ENCODE results near the gene ARIH2. TPM values are rescaled to one million over a fixed set of nuclear protein-coding genes. Genes with fewer than 3 reads are reported as not detected.

The ARIH2 gene
- total RNA-seq, 1 donor from 2014 or later, result 59.4 TPM

DNA sequence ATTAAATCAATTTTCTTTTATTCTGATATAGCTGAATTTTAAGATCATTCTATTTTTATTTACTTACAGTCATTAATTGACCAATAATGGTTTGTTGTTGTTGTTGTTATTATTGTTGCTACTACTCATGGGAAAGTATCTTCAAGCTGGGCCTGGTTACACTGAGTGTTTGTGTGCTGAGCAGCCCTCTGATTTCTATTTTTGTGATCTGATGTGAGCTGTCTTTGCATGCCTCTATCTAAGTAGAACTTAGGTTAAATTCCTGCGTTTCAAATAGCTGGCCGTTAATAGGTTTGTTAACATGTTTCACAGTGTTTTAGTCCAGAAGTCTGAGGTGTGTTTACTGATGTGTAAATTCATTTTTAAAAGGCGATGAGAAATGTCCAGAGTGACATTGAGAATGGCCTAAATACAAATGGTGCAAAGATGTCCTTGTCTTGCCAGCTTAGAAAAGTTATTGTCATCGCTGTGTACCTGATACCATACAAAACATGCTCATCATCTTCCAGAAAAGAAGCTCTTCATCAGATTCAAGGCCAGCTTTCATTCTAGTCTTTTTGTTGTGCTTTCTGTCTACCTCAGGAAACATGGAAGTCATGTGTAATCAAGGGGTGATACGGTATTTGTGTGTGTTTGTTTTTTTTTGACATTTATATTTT is 15.8 kb downstream of the ARIH2 start:
- H3K4me1 ChIP-seq, result peaks cover 23% of the 10 kb centered on the region
- peaks cover 0 to 15% of the 10 kb centered on the region in 2 donors for H3K36me3 ChIP-seq
- TF ChIP-seq POLR2A (IDR thresholded peaks at IDR 0.05), result no peak
- TF ChIP-seq POLR2AphosphoS5 (IDR thresholded peaks at IDR 0.05; ENCODE audit: insufficient read depth in 1 of 2, low read depth in 1 of 2), result no peak
- TF ChIP-seq, protein P1, sequence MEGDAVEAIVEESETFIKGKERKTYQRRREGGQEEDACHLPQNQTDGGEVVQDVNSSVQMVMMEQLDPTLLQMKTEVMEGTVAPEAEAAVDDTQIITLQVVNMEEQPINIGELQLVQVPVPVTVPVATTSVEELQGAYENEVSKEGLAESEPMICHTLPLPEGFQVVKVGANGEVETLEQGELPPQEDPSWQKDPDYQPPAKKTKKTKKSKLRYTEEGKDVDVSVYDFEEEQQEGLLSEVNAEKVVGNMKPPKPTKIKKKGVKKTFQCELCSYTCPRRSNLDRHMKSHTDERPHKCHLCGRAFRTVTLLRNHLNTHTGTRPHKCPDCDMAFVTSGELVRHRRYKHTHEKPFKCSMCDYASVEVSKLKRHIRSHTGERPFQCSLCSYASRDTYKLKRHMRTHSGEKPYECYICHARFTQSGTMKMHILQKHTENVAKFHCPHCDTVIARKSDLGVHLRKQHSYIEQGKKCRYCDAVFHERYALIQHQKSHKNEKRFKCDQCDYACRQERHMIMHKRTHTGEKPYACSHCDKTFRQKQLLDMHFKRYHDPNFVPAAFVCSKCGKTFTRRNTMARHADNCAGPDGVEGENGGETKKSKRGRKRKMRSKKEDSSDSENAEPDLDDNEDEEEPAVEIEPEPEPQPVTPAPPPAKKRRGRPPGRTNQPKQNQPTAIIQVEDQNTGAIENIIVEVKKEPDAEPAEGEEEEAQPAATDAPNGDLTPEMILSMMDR (IDR thresholded peaks at IDR 0.05), result no peak
- H3K27me3 ChIP-seq, result no peaks in the 10 kb centered on the region
- H3K9me3 ChIP-seq, result no peaks in the 10 kb centered on the region
- DNase-seq (ENCODE audit: extremely low spot score in 2 of 2), result no peak
- no peak overlapping the region for H3K27ac ChIP-seq
- intact Hi-C loops (cut with DNase I), result no loop called here
- no peak overlapping the region for H3K4me3 ChIP-seq

DNA sequence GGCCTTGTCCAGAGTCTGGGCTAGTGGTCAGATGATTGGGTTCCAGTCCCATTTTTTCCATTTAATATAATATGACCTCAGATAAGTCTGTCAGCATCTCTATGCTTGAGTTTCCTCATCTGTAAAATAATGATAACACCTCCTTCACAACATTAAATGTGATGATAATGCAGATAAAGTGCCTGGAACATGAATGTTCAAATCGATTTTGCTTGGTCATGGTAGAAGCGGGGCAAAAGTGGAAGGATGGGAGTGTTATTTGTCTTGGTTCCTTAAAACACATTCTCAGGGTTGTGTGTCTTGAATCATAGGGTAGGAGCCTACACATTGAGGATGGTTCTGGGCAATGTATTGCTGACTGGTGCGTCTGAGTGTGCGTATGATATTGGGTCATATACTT is 16.9 kb downstream of the ARIH2 start:
- intact Hi-C loops (cut with DNase I), result no loop called here
- H3K27ac ChIP-seq, result no peak overlapping the region
- TF ChIP-seq, protein P1 (IDR thresholded peaks at IDR 0.05), result no peak
- H3K27me3 ChIP-seq, result no peaks in the 10 kb centered on the region
- H3K4me3 ChIP-seq, result no peak overlapping the region
- H3K9me3 ChIP-seq, result no peaks in the 10 kb centered on the region
- H3K36me3 ChIP-seq, result peaks cover 0 to 8% of the 10 kb centered on the region in 2 donors
- H3K4me1 ChIP-seq, result peaks cover 13% of the 10 kb centered on the region
- DNase-seq (ENCODE audit: extremely low spot score in 2 of 2), result no peak

DNA sequence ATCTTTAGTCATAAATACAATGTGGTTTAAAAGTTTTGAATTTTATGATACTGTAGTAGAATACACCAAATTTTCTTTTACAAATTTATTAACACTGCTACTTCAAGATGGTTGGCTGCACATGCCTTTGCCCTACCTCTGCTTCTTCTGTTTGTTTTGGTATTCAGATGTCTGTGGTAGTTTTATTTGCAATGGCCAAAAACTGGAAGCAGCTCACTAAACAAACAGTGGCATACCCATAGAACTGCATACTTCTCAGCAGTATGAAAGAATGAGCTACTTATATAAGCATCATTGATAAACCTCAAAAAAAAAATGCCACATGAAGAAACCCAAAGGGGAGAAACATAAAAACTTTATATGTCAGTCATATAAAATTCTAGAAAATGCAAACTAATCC is 19.5 kb downstream of the ARIH2 start:
- TF ChIP-seq, protein P1 (IDR thresholded peaks at IDR 0.05), result no peak
- TF ChIP-seq POLR2AphosphoS5 (IDR thresholded peaks at IDR 0.05; ENCODE audit: insufficient read depth in 1 of 2, low read depth in 1 of 2) (no peak), POLR2A (IDR thresholded peaks at IDR 0.05) (no peak)
- no peaks in the 10 kb centered on the region for H3K4me1 ChIP-seq
- intact Hi-C loops (cut with DNase I), result no loop called here
- H3K36me3 ChIP-seq, result peaks cover 0 to 8% of the 10 kb centered on the region in 2 donors
- H3K9me3 ChIP-seq, result no peaks in the 10 kb centered on the region
- H3K27ac ChIP-seq, result no peak overlapping the region
- no peak overlapping the region for H3K4me3 ChIP-seq
- DNase-seq (ENCODE audit: extremely low spot score in 2 of 2), result no peak
- H3K27me3 ChIP-seq, result no peaks in the 10 kb centered on the region

DNA sequence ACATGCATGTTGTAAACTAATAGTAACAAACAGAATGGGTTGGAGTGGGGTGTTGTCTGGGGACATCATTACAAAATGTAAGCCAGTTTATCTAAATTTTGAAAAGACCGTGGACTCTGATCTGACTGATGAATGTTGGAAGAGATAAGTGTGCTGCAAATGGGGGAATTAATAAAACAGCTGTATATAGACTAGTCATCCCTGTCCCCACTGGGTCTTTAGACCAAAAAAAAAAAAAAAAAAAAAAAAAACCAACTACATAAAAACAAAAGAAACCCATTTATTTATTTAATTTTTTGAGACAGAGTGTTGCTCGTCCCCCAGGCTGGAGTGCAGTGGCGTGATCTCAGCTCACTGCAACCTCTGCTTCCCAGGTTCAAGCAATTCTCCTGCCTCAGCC is 20.0 kb downstream of the ARIH2 start:
- H3K27me3 ChIP-seq, result no peaks in the 10 kb centered on the region
- no peaks in the 10 kb centered on the region for H3K9me3 ChIP-seq
- no peak overlapping the region for H3K27ac ChIP-seq
- H3K4me3 ChIP-seq, result no peak overlapping the region
- peaks cover 0 to 4% of the 10 kb centered on the region in 2 donors for H3K36me3 ChIP-seq
- no peaks in the 10 kb centered on the region for H3K4me1 ChIP-seq
- intact Hi-C loops (cut with DNase I), result no loop called here
- no peak for DNase-seq (ENCODE audit: extremely low spot score in 2 of 2)
- no peak for TF ChIP-seq POLR2AphosphoS5 (IDR thresholded peaks at IDR 0.05; ENCODE audit: insufficient read depth in 1 of 2, low read depth in 1 of 2)
- TF ChIP-seq, protein P1 (IDR thresholded peaks at IDR 0.05), result no peak
- TF ChIP-seq POLR2A (IDR thresholded peaks at IDR 0.05), result no peak

DNA sequence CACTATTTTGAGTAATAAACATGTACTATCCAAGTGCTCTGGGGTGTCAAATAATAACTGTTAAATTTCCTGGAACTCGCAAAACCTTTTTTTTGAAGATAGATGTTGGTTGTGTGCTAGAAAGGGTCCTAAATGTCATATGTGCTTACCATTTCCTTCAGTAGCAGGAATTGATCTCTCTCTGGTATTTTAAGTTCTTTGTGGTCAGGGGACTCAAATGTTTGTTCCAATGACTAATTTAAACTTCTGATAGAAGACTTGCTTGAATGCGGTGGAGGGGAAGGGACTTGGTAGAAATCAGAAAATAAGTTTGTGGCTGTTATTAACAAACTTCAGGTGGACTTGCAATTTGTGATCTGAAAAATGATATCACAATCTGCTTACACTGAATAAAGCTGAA is 26.8 kb downstream of the ARIH2 start:
- intact Hi-C loops (cut with DNase I), result no loop called here
- Histone ChIP-seq H3K27me3 (no peaks in the 10 kb centered on the region), H3K36me3 (no peaks in the 10 kb centered on the region), H3K4me3 (no peak overlapping the region), H3K4me1 (no peaks in the 10 kb centered on the region), H3K27ac (no peak overlapping the region), H3K9me3 (no peaks in the 10 kb centered on the region)
- TF ChIP-seq, protein P1 (IDR thresholded peaks at IDR 0.05), result no peak
- no peak for TF ChIP-seq POLR2AphosphoS5 (IDR thresholded peaks at IDR 0.05; ENCODE audit: insufficient read depth in 1 of 2, low read depth in 1 of 2)
- TF ChIP-seq POLR2A (IDR thresholded peaks at IDR 0.05), result no peak
- no peak for DNase-seq (ENCODE audit: extremely low spot score in 2 of 2)
